Stimulated activated CD8-positive, alpha-beta memory T cell treated with anti-CD3 and anti-CD28 coated beads, Interleukin-7, amount 100 ng/mL, for 4 hours (primary cell): ENCODE results near the gene CABLES2.

Experiments used
- DNase-seq, 2 donors: peaks; one replicate each; pipeline ENCODE4 v3.0.0-alpha.2; 2020; ENCODE audit warnings: low read depth in 2 of 2

Gene CABLES2

DNA sequence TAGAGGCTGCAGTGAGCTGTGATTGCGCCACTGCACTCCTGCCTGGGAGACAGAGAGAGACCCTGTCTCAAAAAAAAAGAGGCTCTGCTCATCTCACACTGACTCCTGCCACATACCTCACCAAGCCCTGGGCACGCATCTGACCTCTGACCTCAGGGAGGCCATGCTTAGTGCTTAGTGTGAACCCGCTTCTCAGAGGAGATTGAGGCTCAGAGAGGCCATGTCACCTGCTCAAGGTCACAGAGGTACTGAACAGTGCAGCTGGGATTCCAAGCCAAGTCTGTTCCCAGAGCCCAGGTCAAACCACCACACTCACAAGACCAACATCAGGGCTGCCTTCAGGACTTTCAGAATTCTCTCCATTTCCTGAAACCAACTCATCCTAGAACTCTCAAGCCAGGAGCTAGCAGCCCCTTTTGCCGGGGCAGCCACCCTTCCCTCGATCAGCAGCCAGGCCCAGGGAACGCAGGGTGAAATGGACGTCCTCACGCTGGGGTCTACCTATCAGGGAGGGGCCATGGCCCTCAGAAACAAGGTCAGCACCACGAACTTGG is 2.9 kb downstream of the CABLES2 start:
- no peak for DNase-seq

DNA sequence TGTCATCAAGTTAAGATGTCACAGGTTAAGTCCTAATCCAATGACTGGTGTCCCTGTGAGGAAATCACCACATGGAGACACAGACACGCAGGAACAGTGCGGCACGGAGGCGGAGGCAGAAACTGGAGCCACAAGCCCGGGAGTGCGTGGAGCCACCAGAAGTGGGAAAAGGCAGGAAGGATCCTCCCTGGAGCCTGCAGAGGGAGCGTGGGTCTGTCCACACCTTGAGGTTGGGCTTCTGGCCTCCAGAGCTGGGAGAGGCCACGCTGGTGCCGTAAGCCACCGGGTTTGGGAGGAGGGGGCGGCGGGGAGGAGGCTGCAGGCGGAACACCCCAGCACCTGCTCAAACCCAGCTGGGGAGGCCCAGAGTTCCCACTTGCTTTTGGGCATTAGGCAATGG is 3.8 kb downstream of the CABLES2 start:
- DNase-seq: no peak

DNA sequence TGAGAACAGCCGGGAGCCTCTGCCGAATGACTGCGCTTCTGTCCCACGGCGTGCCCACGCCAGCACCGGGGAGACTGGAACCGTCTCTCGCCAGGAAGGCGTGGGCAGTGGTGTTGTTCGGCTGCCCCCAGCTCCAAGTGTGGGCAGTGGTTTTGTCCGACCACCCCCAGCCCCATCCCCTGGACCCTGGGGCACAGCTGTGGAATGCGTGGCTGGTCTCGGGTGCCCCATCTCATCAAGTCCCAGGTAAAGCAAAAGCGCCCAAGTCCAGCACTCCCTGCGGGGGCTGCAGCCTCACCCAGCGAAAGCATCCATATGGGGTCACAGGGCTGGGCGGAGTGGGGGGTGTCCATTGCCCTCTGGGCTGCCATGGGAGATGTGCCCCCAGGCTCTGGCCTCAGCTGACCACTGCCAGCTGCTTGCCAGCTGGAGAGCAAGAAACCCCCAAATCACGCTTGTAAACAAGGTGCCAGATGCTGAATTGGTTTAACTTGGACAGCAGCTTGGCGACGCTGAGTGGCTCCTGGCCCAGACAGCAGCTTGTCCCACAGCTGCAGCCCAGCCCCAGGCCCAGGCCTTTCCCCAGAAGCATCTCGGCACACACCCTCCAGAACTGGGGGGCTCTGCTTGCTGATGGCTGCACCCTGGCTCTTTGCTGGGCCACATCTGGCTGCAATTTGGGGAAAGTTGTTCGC is 4.5 kb downstream of the CABLES2 start:
- no peak for DNase-seq

DNA sequence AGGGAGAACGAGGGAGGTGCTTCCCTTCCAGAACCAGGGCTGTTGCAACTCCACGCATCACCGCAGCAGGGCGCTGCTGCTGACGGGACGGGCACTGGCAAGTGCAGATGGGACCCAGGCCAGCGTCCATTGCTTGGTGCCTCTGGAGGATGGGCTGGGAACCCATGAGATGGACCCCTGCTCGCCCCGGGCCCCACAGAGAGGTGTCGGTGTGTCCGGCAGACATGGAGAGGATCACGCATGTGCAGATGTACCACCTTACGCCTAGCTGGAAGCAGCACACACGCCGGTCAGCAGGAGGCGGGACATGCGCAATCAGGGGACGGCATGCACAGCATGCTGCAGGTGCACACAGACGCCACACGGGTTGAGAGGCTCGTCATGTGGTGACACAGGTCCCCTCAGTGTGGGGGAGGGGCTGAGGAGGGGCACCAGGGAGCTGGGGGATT is 5.7 kb downstream of the CABLES2 start:
- DNase-seq: no peak

DNA sequence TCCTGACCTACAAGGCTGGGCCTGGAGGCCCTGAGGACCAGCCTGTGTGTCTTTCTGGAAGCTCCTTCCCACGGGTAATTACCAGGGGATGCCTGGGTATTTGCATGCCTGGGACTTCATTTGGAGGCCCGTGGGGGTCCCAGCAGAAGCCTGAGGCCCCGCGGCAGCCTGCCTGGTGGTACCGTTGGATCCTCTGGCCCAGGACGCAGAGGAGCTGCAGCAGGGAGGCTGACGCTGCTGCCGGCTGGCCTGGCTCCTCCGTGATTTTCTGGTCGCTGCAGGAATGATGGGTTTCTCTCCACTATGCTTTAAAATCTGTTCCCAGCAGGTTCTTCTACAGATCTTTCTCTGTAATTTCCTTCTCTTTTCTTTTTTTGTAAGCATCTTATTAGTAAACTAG is 6.5 kb downstream of the CABLES2 start:
- no peak for DNase-seq

DNA sequence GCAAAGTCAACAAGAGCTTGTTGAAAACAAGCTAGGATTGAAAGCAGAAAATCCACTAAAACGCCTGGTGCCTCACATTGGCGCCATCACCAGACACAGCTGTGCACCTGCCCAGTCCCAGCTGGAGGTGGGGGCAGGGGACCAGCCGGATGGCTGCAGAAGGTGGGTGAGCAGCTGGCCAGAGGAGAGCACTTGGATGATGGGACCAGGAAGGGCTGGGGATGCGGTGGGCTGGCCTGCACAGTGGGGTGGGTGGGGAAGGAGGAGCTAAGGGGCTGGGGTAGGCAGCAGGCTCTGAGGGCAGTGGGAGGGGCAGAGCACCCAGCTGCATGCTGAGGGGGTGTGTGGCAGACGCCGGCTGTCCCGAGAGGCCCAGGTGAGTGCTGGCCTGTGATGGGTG is 7.1 kb downstream of the CABLES2 start:
- no peak for DNase-seq

DNA sequence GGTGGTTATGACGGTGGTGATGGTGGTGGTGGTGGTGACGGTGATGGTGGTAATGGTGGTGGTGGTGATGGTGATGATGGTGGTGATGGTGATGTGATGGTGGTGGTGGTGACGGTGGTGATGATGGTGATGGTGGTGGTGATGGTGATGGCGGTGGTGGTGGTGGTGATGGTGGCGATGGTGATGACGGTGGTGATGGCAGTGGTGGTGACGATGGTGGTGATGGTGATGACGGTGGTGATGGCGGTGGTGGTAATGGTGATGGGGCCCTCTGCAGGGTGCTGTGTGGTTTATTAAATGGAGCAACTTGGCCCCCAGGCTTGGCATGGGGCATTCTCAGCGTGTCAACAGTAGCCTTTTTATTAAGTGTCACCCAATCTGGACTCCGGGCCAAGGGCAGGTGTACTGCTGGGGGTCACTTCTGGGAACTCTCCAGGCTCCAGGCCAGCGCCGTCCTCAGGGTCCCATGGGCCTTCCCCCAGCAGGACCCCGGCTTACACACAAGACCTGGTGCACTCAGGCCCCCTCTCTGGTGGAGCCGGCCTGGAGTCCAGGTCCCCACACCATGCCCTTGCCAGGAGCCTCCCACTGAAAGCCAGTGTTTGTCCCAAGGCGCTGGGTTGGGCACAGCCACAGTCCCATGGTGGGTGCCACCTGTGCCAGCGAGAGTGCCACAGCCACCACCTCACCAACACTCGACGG is 8.8 kb downstream of the CABLES2 start:
- DNase-seq: no peak

DNA sequence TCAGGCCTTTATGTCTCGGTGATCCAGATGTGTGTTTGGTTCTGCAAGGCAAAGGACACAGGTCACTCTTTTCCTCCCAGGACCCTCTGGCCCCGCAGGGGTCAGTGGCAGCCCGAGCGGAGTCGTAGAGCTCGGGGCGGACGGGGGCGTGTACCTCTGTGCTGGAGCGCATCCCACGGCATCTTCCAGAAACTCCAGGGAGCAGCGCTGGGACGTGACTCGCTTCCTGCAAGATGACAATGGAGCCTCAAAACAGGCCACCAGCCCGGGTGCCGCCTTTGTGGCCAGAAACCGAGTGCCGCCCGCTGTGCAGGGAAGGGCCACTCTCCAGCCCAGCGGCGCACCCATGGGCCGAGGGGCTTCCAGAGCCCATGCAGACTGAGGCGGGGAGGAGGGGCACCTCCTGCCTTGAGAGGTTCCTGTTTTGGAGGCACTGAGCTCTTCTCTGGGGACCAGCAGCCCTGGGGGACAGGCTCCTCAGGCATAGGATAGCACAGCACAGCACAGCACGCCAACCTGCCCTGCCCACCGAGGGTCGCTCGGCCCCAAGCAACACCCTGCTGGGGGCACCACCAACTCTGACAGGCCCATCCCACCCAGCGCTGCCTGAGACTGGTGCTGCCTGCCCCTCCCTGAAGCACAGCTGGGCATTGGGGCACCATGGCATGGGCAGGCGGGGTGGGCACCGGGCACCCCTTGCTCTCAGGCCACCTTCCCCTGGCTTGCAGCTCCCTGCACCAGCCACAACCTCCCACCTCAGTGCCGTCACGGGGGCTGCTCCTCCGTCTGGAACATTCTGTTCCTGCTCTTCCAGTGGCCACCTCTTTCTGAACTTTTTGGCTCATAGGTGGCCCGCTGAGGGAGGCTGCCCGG is 10.5 kb downstream of the CABLES2 start:
- no peak for DNase-seq

DNA sequence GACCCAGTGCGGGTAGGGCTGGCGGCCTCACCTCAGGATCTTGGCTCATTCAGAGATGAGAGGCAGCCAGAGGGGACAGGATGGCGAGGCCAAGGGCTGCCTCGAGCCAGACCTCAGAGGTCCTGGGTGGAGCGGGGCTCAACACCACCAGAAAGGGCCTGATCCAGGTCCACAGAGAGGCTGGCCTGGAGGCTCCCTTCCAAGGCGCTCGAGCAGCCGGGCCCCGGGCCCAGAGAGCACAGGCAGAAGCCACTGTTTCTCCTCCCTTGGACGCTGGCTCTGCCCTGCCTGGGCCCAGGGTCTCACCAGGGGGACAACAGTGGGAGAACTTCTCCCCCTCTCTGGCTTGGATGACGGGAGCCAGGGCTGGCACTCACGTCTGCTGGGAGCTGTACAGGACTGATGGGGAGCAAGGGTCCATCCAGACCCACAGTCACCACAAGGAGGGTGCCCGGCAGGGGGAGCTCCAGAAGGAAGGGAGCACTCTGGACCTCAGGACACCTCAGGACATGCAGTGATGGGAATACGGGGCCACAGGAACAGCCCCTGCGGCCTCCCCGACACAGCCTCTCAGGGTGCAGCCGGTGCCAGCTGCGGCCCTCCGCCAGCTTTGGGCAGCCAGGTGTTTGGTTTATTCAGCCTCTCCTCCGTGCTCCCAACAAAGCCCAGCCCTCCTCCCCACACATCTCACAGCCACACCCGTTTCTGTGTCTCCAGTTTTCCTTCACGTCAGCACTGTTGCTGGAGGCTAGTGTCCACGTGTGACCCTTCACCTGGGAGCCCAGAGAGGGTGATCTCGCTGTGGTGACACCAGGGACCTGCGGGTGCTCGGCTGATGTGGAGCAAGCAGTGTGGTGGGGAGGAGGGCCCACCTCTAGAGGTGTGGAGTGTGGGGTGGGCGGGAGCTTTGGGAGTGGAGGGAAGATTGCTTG is 11.5 kb downstream of the CABLES2 start:
- DNase-seq: no peak

DNA sequence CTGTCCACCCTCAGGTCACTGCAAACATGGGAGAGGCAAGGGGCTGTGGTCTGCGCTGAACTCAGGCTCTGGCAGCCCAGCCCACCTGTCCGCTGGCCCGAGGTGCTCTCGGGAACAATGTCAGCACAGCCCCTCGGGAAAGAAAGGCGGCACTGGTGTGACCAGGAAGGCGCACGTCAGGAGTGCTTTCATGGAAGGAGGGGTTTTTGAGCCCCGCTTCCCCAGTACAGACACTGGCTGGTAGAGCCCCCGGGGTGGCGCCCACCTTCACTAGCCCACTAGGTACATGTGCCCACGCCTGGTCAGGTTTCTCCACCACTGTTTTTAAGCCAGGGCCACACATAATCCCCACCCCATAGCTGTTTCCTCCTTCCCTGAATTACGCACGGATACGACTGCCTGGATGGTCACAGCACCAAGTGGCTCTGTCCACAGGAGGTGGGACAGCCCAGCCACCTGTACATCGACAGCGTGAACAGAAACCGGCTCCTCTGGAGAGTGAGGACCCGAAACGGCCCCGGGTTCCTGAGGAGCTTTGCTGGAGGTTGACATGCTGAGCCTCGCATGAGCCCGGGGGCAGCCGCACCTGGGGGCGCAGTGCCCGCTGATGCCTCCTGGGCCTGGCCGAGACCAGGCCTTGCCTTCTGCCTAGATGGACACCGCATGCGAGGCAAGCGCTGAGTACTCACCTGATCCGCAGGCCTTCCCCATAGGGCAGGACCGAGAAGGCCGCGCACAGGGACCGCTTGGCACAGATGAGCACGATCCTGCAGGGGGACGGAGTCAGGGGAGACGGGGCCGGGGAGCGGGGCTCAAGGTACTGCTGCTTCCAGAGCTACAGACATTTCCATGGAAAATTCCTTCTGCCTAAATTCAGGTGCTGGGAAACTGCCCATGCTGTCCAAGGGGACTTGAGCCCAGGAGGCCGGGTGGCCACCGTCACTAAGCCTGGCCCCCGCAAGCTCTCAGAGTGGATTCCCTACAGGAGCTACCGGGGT is 12.5 kb downstream of the CABLES2 start:
- DNase-seq: no peak

DNA sequence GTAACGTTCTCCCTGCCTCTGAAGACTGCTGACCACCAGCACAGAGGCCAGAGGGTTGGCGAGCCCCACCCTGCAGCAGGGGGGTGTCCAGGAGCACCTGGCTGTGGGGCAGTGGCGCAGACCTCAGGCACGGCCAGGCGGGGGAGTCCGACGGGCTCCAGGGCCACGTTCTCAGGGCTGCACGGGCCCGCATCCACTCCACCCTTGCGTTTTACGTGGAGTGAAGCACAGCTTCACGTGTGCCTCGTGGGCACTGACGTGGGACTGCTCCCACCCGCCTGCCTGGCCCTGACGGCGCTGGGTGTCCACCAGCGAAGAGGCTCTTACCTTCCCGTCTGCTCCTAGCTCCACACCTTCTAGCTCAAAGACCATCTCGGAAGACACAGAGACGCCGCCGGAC is 13.3 kb downstream of the CABLES2 start:
- no peak for DNase-seq

DNA sequence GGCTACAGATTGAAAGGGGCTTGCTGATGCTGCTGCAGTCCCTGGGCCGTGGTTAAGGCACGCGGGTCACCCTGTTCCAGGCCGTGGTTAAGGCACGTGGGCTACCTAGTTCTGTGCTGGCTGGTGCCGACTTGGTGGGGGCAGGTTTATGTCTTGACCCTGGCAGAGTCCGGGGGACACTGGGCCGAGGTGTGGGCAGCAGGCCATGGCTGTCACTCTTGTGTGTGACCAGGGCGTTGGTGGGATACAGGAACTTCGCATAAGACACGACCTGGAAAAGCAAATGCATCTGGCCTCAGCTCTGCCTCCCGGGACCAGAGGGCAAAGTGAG is 13.8 kb downstream of the CABLES2 start:
- no peak for DNase-seq

DNA sequence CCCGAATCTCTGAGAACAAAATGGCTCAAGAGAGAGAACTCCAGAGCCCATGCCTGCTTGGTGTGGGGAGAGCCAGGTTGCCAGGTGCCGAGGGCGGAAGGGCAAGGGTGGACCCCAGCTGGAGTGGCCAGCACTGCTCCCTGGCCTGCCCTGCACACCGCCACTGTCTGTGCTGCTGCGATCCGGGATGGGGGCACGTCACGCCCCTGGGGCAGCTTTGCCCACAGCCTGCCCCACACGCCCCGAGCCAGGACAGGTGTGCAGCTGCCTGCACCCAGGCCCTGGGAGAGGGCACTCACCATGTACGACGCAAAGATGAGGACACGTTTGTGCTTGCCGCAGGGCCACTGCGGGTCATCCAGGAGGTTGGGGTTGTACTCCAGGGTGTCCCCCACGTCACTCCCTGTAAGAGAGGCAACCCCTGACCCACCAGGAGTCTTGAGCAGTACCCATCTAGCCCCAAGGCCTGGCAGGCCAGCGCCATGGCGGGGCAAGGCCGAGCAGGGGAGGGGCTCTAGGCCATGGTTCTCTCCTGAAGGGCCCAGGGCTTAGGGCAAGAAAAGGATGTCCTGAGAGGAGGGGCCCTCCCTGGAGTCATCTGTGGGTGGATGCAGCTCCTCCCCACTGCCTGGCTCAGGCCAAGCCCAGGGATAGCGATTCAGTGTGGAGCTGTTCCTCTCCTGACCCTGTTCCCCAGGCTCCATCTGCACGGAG is 14.3 kb downstream of the CABLES2 start:
- DNase-seq: no peak

DNA sequence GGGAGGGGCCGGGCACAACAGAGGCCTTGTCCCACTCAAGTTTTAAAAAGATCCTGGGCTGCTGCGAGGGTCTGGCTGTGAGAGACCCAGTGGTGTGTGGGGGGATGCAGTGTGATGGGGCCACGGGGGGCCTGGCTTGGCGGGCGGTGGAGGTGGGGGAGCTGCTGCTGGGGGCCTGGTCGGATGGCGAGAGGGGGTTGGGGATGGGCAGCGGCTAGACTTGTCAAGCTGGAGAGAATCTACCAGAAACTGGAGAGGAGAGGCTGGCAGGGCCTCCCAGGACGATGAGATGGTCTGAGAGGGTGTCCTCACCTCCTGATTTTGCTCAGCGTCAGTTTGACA is 15.0 kb downstream of the CABLES2 start:
- no peak for DNase-seq

DNA sequence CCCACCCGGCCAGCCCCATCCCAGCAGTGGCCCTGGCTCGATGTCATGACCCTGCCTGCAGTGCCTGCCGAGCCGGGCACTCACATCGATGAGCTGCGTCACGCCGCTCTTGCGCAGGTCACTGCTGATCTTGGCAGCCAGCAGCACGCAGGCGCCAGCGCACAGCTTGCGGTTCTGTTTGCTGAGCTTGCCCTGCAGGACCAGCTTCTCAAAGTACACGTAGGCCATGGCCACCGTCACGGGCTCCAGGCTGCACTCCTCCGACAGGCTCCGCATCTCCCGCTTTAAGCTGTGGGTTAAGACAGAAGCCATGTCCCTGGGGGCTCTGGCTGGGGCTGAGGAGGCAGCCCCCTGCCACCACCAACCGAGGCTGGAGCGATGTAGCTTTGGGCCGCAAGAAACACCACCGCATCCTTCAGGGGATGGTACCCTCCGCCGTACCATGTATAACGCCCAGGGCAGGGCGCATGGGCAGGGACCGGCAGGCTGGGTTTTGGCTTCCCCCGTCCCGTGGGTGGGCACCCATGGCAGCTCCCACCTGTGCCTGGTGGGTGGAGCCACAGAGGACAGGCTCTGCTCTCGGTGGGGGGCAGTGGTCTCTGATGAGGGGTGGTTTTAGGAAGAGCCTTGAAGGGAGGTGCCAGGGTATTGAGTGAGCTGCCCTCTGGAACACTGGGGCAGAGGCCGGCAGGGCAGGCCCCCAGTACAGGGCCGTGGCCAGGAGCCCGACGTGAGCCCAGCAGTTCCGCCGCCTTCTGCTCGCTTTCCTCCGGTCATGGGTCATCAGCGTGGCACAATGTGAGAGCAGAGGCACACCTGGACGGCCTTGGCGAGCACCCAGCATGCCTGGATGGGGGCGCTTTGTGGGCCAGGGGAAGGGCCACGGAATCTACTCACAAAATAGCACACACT is 15.7 kb downstream of the CABLES2 start:
- no peak for DNase-seq

DNA sequence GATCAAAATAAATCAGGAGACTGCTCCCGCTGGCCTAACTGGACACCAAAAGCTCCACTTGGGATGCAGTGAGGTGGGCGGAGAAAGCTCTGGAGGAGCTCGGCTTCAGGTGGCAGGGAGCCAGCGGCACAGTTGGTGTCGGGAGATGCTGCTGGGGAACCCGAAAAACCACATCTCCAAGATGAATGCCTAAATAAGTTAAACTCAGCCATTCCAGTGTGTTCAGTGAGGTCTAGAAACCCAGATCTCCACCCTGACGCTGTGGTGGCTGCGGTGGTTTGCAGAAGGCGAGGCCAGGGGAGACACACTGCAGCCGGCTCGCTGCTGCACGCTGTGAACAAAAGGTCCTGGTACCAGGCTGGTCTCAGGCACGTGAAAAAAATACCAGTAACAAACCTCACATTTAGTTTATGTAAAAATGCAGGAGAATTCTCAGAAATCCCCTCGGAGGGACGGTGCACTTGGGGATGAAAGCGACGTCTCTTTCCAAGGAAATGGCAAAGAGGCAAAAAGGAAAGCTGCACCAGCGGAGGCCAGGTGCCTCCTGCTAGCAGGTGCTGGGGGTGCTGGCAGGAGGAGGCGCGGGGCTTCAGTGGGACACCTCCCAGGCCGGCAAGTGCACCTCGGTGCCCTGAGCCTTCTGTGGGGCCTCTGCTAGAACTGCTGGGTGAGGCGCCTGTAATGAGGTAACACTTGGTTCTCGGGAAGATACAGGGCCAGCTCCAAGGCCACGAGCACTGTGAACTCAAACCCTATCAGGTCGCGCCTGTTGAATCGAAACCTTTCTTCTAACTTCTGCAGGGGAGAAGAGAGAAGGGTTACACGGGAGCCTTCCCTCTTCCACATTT is 16.5 kb downstream of the CABLES2 start:
- no peak for DNase-seq

DNA sequence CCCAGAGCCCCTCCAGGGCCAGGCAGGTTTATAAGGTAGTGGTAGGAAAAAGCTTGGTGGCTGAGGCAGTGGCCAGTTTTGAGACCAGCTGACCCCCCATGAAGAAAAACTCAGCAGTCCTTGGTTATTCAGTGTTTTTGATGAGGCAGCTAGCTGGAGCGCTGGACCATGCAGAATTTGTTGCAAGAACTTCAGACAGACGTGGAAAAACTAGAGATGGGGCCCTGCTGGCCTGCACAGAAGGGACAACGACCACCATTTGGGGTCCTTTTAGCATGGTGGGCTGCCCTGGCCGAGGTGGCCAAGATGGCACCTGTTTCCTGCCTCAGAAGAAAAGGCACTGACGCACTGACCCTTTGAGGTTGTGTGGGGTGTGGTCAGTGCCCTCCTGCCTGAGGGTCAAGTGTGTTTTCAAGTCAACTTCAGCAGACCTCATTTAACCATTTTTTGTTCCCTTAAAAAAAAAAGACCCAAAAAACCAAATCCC is 17.4 kb downstream of the CABLES2 start:
- no peak for DNase-seq
